Memory B cell (primary cell): Measurements from ENCODE around the gene CEP170B.
"Not testable (repeated sequence)": the region's sequence is repeated elsewhere in the genome, so short reads cannot be mapped to it uniquely, and the experiment has no call there.

Experiments
- ATAC-seq: fragments of 150-1000 bp; cut with Tn5 transposase; 2 replicates; pipeline ENCODE4 v1.10.0; 2021; ENCODE audit warnings: low read depth, mild to moderate bottlenecking, moderate library complexity
- DNase-seq, 2 donors: peaks; one replicate each; pipeline ENCODE4 v3.0.0; 2022; ENCODE audit warnings: low spot score in 2 of 2
- H3K27ac Mint-ChIP-seq: one replicate; pipeline ENCODE4 v1.8.0; 2022; ENCODE audit warnings: mild to moderate bottlenecking, moderate library complexity, mixed read lengths
- H3K27me3 Mint-ChIP-seq: one replicate; pipeline ENCODE4 v1.8.0; 2022; ENCODE audit warnings: mixed read lengths
- H3K36me3 Mint-ChIP-seq: one replicate; pipeline ENCODE4 v1.8.0; 2022; ENCODE audit warnings: mild to moderate bottlenecking, mixed read lengths
- H3K4me1 Mint-ChIP-seq: one replicate; pipeline ENCODE4 v1.8.0; 2022; ENCODE audit warnings: mixed read lengths
- H3K4me3 Mint-ChIP-seq: one replicate; pipeline ENCODE4 v1.8.0; 2022; ENCODE audit warnings: mild to moderate bottlenecking, moderate library complexity, mixed read lengths
- H3K9me3 Mint-ChIP-seq: one replicate; pipeline ENCODE4 v1.8.0; 2022; ENCODE audit warnings: mixed read lengths

CEP170B gene

GRCh38 chr14:104884381-104884780 lies 19.3 kb downstream of the CEP170B start:
- Mint-ChIP-seq H3K4me3 (peak overlapping the region; percentile 14), H3K27me3 (peaks cover 11% of the 10 kb centered on the region)
- not testable (repeated sequence) for H3K27ac Mint-ChIP-seq, DNase-seq, H3K9me3 Mint-ChIP-seq, H3K4me1 Mint-ChIP-seq, H3K36me3 Mint-ChIP-seq
- ATAC-seq, result peak; percentile 49

GRCh38 chr14:104885031-104885972 lies 20.2 kb downstream of the CEP170B start:
- Mint-ChIP-seq H3K9me3 (peaks cover 1% of the 10 kb centered on the region), H3K4me3 (no peak overlapping the region), H3K4me1 (peaks cover 4% of the 10 kb centered on the region), H3K27ac (no peak overlapping the region), H3K36me3 (no peaks in the 10 kb centered on the region), H3K27me3 (peaks cover 14% of the 10 kb centered on the region)
- DNase-seq (no peak), ATAC-seq (no peak)

DNA sequence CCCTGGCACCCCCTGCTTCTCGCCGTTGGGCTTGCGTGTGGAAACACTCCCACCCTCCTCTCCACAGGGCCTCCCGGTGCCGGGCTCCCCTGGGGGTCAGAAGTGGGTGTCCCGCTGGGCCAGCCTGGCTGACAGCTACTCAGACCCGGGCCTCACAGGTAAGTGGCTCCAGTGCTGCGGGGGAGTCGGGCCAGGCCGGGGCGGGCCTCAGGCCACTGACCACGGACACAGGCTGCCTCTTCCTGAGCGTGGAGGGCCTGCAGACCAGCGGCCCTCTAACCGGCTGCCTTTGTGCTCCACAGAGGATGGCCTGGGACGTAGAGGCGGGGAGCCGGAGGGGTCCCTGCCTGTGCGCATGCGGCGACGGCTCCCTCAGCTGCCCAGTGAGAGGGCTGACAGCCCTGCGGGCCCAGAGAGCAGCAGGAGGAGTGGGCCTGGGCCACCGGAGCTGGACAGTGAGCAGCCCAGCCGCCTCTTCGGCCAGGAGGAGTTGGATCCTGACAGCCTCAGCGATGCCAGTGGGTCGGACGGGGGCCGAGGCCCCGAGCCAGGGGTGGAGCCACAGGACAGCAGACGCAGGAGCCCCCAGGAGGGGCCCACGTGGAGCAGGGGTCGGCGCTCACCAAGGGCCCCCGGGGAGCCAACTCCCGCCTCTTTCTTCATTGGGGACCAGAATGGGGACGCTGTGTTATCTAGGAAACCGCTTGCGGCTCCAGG lies 21.1 kb downstream of the CEP170B start:
- Mint-ChIP-seq H3K36me3 (no peaks in the 10 kb centered on the region), H3K9me3 (peaks cover 1% of the 10 kb centered on the region), H3K27ac (no peak overlapping the region), H3K27me3 (peaks cover 12% of the 10 kb centered on the region), H3K4me3 (no peak overlapping the region), H3K4me1 (peaks cover 5% of the 10 kb centered on the region)
- DNase-seq, result no peak
- ATAC-seq, result no peak

DNA sequence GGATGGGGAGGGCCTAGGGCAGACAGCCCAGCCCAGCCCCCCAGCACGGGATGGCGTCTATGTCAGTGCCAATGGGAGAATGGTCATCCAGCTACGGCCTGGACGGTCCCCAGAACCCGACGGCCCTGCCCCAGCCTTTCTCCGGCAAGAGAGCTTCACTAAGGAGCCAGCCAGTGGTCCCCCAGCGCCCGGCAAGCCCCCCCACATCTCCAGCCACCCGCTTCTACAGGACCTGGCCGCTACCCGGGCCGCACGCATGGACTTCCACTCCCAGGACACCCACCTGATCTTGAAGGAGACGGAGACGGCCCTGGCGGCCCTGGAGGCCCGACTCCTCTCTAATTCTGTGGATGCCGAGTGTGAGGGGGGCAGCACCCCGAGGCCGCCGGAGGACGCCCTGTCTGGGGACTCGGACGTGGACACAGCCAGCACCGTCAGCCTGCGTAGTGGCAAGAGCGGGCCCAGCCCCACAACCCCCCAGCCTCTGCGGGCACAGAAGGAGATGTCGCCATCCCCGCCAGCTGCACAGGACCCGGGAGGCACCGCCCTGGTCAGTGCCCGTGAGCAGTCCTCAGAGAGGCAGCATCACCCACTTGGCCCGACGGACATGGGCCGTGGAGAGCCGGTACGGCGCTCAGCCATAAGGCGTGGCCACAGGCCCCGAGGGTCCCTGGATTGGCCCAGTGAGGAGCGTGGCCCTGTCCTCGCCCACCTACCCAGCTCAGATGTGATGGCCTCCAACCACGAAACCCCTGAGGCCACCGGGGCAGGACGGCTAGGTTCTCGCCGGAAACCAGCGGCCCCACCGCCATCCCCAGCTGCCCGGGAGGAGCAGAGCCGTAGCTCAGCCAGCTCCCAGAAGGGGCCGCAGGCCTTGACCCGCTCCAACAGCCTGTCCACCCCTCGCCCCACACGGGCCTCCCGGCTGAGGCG lies 21.9 kb downstream of the CEP170B start:
- Mint-ChIP-seq H3K36me3 (no peaks in the 10 kb centered on the region), H3K4me3 (no peak overlapping the region), H3K27ac (no peak overlapping the region), H3K27me3 (peaks cover 16% of the 10 kb centered on the region), H3K4me1 (peaks cover 7% of the 10 kb centered on the region), H3K9me3 (peaks cover 1% of the 10 kb centered on the region)
- ATAC-seq (no peak), DNase-seq (no peak)

GRCh38 chr14:104887623-104888488 lies 22.8 kb downstream of the CEP170B start:
- no peak overlapping the region for H3K27ac Mint-ChIP-seq
- DNase-seq (no peak), ATAC-seq (no peak)
- H3K4me1 Mint-ChIP-seq, result peaks cover 7% of the 10 kb centered on the region
- H3K36me3 Mint-ChIP-seq, result no peaks in the 10 kb centered on the region
- no peak overlapping the region for H3K4me3 Mint-ChIP-seq
- peaks cover 16% of the 10 kb centered on the region for H3K27me3 Mint-ChIP-seq
- peaks cover 1% of the 10 kb centered on the region for H3K9me3 Mint-ChIP-seq

DNA sequence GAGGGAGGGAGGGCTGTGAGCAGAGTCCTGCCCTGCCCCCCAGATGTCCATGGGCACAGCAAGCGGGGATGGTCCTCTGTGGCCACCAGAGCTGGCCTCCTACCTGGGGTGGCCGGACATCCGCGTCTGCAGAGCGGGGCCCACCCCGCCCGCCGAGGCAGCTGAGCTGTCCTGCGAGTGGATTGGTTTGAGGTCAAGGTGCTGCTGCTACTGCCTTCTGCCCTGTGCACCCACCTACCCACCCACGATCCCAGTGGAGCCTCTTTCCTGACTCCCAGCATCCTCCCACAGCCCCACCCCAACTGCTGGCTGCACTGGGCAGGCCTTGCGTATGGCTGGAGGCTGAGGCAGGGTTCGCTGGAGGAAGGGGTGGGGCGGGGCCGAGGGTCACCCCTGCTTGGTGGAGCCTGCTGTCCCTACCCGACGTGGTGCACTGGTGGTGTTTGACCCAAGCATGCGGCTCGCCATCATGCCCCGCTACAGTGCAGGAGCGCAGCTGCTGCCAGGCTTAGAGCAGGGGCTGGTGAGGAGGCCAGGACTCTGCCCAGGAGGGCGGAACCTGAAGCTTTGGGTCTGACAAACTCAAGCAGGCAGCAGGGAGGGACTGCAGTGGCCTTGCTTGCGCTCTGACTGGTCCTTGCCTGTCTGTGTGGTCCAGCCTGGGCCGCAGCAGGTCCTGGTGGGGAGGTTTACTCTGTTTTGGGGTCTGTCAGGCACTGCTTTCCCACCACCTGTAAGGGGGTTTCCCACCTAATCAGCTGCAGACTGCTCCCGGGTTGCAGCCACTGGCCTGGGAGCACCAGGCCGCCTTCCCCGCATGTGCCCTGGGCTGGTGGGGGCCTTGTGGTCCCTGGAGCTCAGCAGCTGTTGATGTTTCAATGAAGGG lies 23.7 kb downstream of the CEP170B start:
- H3K4me1 Mint-ChIP-seq, result peaks cover 7% of the 10 kb centered on the region
- H3K4me3 Mint-ChIP-seq, result no peak overlapping the region
- ATAC-seq, result no peak

GRCh38 chr14:104889375-104889757 lies 24.3 kb downstream of the CEP170B start:
- no peak overlapping the region for H3K4me3 Mint-ChIP-seq

More for the DNA sequence above, 23.7 kb downstream of the CEP170B start:
- Mint-ChIP-seq H3K9me3 (peaks cover 1% of the 10 kb centered on the region), H3K27ac (no peak overlapping the region), H3K36me3 (no peaks in the 10 kb centered on the region), H3K27me3 (peaks cover 16% of the 10 kb centered on the region)
- DNase-seq, result no peak

GRCh38 chr14:104890292-104890691 lies 25.2 kb downstream of the CEP170B start:
- not testable (repeated sequence) for H3K36me3 Mint-ChIP-seq, H3K27ac Mint-ChIP-seq, H3K4me1 Mint-ChIP-seq, DNase-seq, H3K4me3 Mint-ChIP-seq, H3K9me3 Mint-ChIP-seq, ATAC-seq
- peaks cover 16% of the 10 kb centered on the region for H3K27me3 Mint-ChIP-seq

More at GRCh38 chr14:104889375-104889757, 24.3 kb downstream of the CEP170B start:
- peaks cover 1% of the 10 kb centered on the region for H3K9me3 Mint-ChIP-seq
- H3K4me1 Mint-ChIP-seq, result peaks cover 7% of the 10 kb centered on the region
- no peaks in the 10 kb centered on the region for H3K36me3 Mint-ChIP-seq
- ATAC-seq (no peak), DNase-seq (no peak)
- H3K27me3 Mint-ChIP-seq, result peaks cover 16% of the 10 kb centered on the region
- H3K27ac Mint-ChIP-seq, result no peak overlapping the region

DNA sequence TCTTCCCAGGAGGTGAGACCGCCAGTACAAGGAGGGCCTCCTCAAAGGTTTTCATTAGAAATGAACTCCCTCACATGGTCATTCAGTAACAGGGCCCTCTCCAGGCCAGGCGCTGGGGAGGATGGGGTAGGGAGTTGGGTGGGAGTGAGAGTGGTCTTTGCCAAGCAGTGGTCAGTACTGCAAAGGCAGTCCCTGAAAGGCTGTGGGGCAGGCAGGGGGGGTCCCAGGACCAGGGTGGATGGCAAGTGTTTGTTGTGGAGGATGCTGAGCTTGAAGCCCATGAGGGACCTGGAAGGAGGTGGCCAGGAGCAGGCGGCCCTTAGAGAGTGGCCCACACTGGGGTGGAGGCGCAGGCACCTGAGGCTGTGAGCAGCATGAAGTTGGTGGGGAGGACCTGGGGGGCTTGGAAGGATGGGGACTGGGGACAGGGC lies 26.1 kb downstream of the CEP170B start:
- Mint-ChIP-seq H3K9me3 (peaks cover 1% of the 10 kb centered on the region), H3K27me3 (peaks cover 15% of the 10 kb centered on the region), H3K36me3 (no peaks in the 10 kb centered on the region), H3K4me1 (peaks cover 7% of the 10 kb centered on the region), H3K27ac (no peak overlapping the region), H3K4me3 (no peak overlapping the region)
- DNase-seq (no peak), ATAC-seq (no peak)

- H3K36me3 Mint-ChIP-seq, result no peaks in the 10 kb centered on the region
- DNase-seq (no peak), ATAC-seq (no peak)
- no peak overlapping the region for H3K4me3 Mint-ChIP-seq
- H3K27me3 Mint-ChIP-seq, result peaks cover 16% of the 10 kb centered on the region
- no peak overlapping the region for H3K27ac Mint-ChIP-seq
- peaks cover 10% of the 10 kb centered on the region for H3K4me1 Mint-ChIP-seq
- peaks cover 1% of the 10 kb centered on the region for H3K9me3 Mint-ChIP-seq
Measured at GRCh38 chr14:104891664-104892530, 26.8 kb downstream of the CEP170B start.

GRCh38 chr14:104892531-104893434 lies 27.7 kb downstream of the CEP170B start:
- H3K9me3 Mint-ChIP-seq, result peaks cover 1% of the 10 kb centered on the region
- peaks cover 16% of the 10 kb centered on the region for H3K27me3 Mint-ChIP-seq
- H3K27ac Mint-ChIP-seq, result no peak overlapping the region
- ATAC-seq (no peak), DNase-seq (no peak)
- H3K36me3 Mint-ChIP-seq, result no peaks in the 10 kb centered on the region
- H3K4me3 Mint-ChIP-seq, result no peak overlapping the region
- H3K4me1 Mint-ChIP-seq, result peaks cover 10% of the 10 kb centered on the region
